DND-41 (cell line): ENCODE data around the gene CYREN.

Experiments used
- ATAC-seq: fragments of 200-7000 bp; cut with Tn5 transposase; 3 replicates; pipeline ENCODE4 v1.9.1; 2021; ENCODE audit warnings: low read depth; ENCODE audit not compliant: insufficient read depth
- DNase-seq: peaks from one replicate; pipeline ENCODE4 v3.0.0-alpha.2; 2020
- H2AFZ ChIP-seq: 2 replicates; pipeline ENCODE4 v1.6.0; 2012; ENCODE audit warnings: low read depth, low read length
- H3K27ac ChIP-seq: 2 replicates; pipeline ENCODE4 v1.5.1; 2012; ENCODE audit warnings: low read length, inconsistent platforms
- H3K27me3 ChIP-seq: fragments of 200-600 bp; sonication (generic); 2 replicates; pipeline ENCODE4 v1.6.0; 2012; ENCODE audit warnings: low read length, mild to moderate bottlenecking, inconsistent platforms; ENCODE audit not compliant: insufficient read depth, poor library complexity
- H3K36me3 ChIP-seq: 2 replicates; pipeline ENCODE4 v1.5.1; 2012; ENCODE audit warnings: low read length, inconsistent platforms; ENCODE audit not compliant: insufficient read depth
- H3K4me1 ChIP-seq: 2 replicates; pipeline ENCODE4 v1.5.1; 2012; ENCODE audit warnings: mild to moderate bottlenecking, low read length; ENCODE audit not compliant: insufficient read depth
- H3K4me2 ChIP-seq: 2 replicates; pipeline ENCODE4 v1.6.0; 2012; ENCODE audit warnings: mild to moderate bottlenecking, moderate library complexity, low read length, inconsistent platforms; ENCODE audit not compliant: insufficient read depth
- H3K4me3 ChIP-seq, 2 experiments: fragments of 200-600 bp in 1 of 2; shearing (Covaris generic) in 1 of 2; 2 replicates each; pipeline ENCODE4 v1.5.1; 2012 to 2016; ENCODE audit warnings: inconsistent platforms in 2 of 2, low read length in 2 of 2, mild to moderate bottlenecking in 2 of 2, low read depth in 1 of 2, moderate library complexity in 1 of 2
- H3K79me2 ChIP-seq: 2 replicates; pipeline ENCODE4 v1.6.0; 2012; ENCODE audit warnings: low read length, inconsistent platforms; ENCODE audit not compliant: insufficient read depth
- H3K9ac ChIP-seq: 2 replicates; pipeline ENCODE4 v1.6.0; 2012; ENCODE audit warnings: low read depth, mild to moderate bottlenecking, inconsistent platforms, low read length, moderate library complexity
- H3K9me3 ChIP-seq: 2 replicates; pipeline ENCODE4 v1.5.1; 2012; ENCODE audit warnings: low read length, moderate library complexity, mild to moderate bottlenecking, inconsistent platforms; ENCODE audit not compliant: insufficient read depth, severe bottlenecking
- H4K20me1 ChIP-seq: 2 replicates; pipeline ENCODE4 v1.6.0; 2012; ENCODE audit warnings: low read length; ENCODE audit not compliant: insufficient read depth
- EZH2 ChIP-seq: IDR thresholded peaks from 3 replicates; pipeline ENCODE4 v1.6.1; 2012; ENCODE audit warnings: borderline replicate concordance, low read depth, mild to moderate bottlenecking, moderate library complexity, low read length, inconsistent platforms; ENCODE audit not compliant: severe bottlenecking
- TF ChIP-seq, protein P1 (sequence below): IDR thresholded peaks from 2 replicates; pipeline ENCODE4 v1.5.1; 2012; ENCODE audit warnings: borderline replicate concordance, low read length, moderate library complexity, mild to moderate bottlenecking; ENCODE audit not compliant: poor library complexity, severe bottlenecking; ENCODE audit errors: extremely low read depth

Gene CYREN

DNA sequence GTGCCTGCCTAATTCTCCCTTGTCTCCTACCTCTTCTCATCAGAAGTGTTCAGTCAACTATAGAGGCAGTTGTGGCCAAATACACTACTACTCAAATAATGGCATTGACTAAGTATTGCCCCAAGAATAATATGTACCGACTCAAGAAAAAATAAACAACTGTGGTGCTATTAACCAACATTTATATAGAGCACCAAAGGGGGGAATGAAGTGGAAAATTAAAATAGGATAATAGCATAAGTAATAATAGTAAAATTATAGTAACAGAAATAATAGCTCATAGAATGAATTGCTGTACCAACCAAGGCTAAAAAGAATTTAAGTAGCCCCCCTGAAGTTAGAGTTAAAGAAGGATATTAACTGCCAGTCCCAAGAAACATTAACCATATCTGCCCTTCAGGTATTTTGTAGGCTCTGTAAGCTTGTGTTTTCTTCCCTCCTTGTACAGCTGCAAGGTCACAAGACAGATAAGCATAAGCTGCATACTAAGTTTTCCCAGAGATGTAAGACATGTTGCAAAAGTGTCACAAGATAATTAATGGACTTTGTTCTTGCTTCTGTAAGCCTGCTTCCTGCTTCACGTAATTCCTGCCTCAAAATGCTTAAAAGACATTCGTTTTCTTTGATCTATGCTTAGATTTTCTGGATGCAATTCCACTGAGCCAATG is 10.9 kb upstream of the CYREN start:
- ATAC-seq: no peak
- Histone ChIP-seq H3K36me3 (peaks cover 22% of the 10 kb centered on the region), H3K79me2 (no peaks in the 10 kb centered on the region), H3K4me3 (no peak overlapping the region), H4K20me1 (no peaks in the 10 kb centered on the region), H3K9me3 (peaks cover 24% of the 10 kb centered on the region), H3K27me3 (no peaks in the 10 kb centered on the region), H3K9ac (no peak overlapping the region), H2AFZ (no peak overlapping the region), H3K4me2 (no peak overlapping the region), H3K4me1 (no peaks in the 10 kb centered on the region), H3K27ac (no peak overlapping the region)
- no peak for DNase-seq
- TF ChIP-seq EZH2: no peak
- TF ChIP-seq, protein P1, sequence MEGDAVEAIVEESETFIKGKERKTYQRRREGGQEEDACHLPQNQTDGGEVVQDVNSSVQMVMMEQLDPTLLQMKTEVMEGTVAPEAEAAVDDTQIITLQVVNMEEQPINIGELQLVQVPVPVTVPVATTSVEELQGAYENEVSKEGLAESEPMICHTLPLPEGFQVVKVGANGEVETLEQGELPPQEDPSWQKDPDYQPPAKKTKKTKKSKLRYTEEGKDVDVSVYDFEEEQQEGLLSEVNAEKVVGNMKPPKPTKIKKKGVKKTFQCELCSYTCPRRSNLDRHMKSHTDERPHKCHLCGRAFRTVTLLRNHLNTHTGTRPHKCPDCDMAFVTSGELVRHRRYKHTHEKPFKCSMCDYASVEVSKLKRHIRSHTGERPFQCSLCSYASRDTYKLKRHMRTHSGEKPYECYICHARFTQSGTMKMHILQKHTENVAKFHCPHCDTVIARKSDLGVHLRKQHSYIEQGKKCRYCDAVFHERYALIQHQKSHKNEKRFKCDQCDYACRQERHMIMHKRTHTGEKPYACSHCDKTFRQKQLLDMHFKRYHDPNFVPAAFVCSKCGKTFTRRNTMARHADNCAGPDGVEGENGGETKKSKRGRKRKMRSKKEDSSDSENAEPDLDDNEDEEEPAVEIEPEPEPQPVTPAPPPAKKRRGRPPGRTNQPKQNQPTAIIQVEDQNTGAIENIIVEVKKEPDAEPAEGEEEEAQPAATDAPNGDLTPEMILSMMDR: no peak

- H3K4me1 ChIP-seq: no peaks in the 10 kb centered on the region
- no peak overlapping the region for H3K27ac ChIP-seq
- H3K27me3 ChIP-seq: no peaks in the 10 kb centered on the region
- ATAC-seq (no peak), DNase-seq (no peak)
- H3K79me2 ChIP-seq: no peaks in the 10 kb centered on the region
- no peak overlapping the region for H3K4me2 ChIP-seq
- no peaks in the 10 kb centered on the region for H4K20me1 ChIP-seq
- peaks cover 24% of the 10 kb centered on the region for H3K9me3 ChIP-seq
- TF ChIP-seq, protein P1: no peak
- no peak for TF ChIP-seq EZH2
- no peak overlapping the region for H2AFZ ChIP-seq
- H3K9ac ChIP-seq: no peak overlapping the region
- no peak overlapping the region for H3K4me3 ChIP-seq
- peaks cover 10% of the 10 kb centered on the region; the same call in 1 of the 2 replicates for H3K36me3 ChIP-seq
These were observed 9.6 kb upstream of the CYREN start for GRCh38 chr7:135180122-135180521.

DNA sequence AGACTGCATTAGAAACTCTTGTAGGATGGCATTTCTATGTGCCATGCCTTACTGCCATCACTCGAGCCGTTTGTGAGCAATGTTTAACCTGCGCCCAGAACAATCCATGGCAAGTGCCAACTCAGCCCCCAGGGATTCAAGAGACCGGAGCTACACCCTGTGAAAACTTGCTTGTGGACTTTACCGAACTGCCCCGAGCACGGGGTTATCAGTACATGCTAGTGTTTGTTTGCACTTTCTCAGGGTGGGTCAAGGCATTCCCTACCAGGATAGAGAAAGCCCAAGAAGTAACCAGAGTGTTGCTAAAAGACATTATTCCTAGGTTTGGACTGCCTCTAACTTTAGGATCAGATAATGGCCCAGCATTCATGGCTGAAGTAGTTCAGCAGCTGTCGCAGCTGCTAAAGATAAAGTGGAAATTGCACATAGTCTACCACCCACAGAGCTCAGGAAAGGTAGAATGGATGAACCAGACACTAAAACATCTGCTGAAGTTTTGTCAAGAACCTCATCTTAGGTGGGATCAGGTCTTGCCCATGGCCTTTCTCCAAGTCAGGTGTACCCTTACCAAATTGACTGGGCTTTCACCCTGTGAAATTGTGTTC is 8.9 kb upstream of the CYREN start:
- no peaks in the 10 kb centered on the region for H3K4me1 ChIP-seq
- H3K9me3 ChIP-seq: peaks cover 24% of the 10 kb centered on the region
- H3K27me3 ChIP-seq: no peaks in the 10 kb centered on the region
- ATAC-seq (no peak), DNase-seq (no peak)
- H4K20me1 ChIP-seq: no peaks in the 10 kb centered on the region
- peaks cover 8% of the 10 kb centered on the region; the same call in 1 of the 2 replicates for H3K36me3 ChIP-seq
- no peak overlapping the region for H3K4me2 ChIP-seq
- TF ChIP-seq, protein P1: no peak
- no peak for TF ChIP-seq EZH2
- no peak overlapping the region for H2AFZ ChIP-seq
- no peak overlapping the region for H3K9ac ChIP-seq
- no peak overlapping the region for H3K4me3 ChIP-seq
- no peak overlapping the region for H3K27ac ChIP-seq
- no peaks in the 10 kb centered on the region for H3K79me2 ChIP-seq

- H3K4me2 ChIP-seq: no peak overlapping the region
- no peak overlapping the region for H2AFZ ChIP-seq
- no peak overlapping the region for H3K4me3 ChIP-seq
- H3K27me3 ChIP-seq: no peaks in the 10 kb centered on the region
- no peaks in the 10 kb centered on the region for H4K20me1 ChIP-seq
- H3K79me2 ChIP-seq: no peaks in the 10 kb centered on the region
- 0 out of 2 replicates have a peak, but pooled peaks cover under 1% of the 10 kb centered on the region for H3K36me3 ChIP-seq
- H3K9ac ChIP-seq: no peak overlapping the region
- H3K27ac ChIP-seq: no peak overlapping the region
- H3K4me1 ChIP-seq: no peaks in the 10 kb centered on the region
- ATAC-seq (no peak), DNase-seq (no peak)
- no peak for TF ChIP-seq EZH2
- TF ChIP-seq, protein P1: no peak
- peaks cover 24% of the 10 kb centered on the region for H3K9me3 ChIP-seq
These were observed 7.9 kb upstream of the CYREN start for GRCh38 chr7:135178364-135178763.
